ENCODE results near the gene TTYH3. TPM values are rescaled to one million over a fixed set of nuclear protein-coding genes. Genes with fewer than 3 reads are reported as not detected.

Gene TTYH3
- polyA plus RNA-seq, 1 experiment = 55.7 TPM

DNA sequence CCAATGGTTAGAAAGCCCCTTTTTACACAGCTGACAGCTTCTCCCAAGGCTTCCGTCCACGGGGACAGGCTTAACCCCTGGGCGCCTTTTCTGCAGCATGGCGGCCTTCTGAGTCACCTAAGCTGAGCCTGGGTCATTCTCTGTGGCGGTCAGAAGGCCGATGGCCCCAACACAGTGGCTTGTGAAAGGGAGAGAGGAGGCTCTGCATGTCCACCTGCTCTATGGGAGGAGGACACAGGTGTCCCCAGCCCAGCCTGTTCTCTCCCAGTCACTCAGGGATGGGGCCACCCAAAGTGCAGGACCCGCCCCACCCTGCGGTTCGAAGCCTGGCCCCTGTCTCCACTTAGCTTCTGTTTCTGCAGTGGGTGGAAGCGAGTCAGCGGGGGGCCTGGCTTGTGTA lies 20.4 kb upstream of the TTYH3 start:
- Histone ChIP-seq H3K4me3 (ENCODE audit: low read depth, low read length) (no peak overlapping the region), H3K27me3 (ENCODE audit: control insufficient read depth, insufficient read depth, low read length) (no peaks in the 10 kb centered on the region), H3K36me3 (ENCODE audit: control insufficient read depth, insufficient read depth, low read length) (peaks cover 2% of the 10 kb centered on the region; the same call in 1 of the 2 replicates)
- TF ChIP-seq, protein P1, sequence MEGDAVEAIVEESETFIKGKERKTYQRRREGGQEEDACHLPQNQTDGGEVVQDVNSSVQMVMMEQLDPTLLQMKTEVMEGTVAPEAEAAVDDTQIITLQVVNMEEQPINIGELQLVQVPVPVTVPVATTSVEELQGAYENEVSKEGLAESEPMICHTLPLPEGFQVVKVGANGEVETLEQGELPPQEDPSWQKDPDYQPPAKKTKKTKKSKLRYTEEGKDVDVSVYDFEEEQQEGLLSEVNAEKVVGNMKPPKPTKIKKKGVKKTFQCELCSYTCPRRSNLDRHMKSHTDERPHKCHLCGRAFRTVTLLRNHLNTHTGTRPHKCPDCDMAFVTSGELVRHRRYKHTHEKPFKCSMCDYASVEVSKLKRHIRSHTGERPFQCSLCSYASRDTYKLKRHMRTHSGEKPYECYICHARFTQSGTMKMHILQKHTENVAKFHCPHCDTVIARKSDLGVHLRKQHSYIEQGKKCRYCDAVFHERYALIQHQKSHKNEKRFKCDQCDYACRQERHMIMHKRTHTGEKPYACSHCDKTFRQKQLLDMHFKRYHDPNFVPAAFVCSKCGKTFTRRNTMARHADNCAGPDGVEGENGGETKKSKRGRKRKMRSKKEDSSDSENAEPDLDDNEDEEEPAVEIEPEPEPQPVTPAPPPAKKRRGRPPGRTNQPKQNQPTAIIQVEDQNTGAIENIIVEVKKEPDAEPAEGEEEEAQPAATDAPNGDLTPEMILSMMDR (IDR thresholded peaks at IDR 0.05; ENCODE audit: insufficient read depth, low read depth, low read length) = no peak
- ChIA-PET POLR2A (no interaction called here), CTCF (interaction anchor here (0.6 kb wide), 1 partner anchor 105 kb away, joined by 3 read pairs; no protein-coding TSS in a partner anchor)
- no peak for DNase-seq (ENCODE audit: low read depth)

DNA sequence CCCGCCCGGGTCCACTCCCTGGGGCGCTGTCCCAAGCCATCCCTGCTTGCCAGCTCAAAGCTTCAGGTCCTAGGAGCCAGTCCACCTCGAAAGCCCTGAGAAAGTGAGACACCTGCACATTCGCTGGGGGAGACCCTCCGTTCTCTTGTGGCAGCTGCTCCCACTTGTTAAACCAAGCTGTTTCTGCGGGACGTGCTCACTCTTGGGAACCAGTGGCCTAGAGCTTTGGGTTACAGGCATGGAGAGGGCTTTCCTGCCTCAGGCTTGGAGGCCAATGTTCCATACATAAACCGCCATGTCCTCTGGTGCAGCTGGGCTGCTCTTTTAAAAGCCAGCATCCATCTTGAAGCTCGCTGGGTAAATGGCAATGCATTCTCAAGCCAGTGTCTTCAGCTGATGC lies 19.9 kb upstream of the TTYH3 start:
- Histone ChIP-seq H3K27me3 (ENCODE audit: control insufficient read depth, insufficient read depth, low read length) (no peaks in the 10 kb centered on the region), H3K36me3 (ENCODE audit: control insufficient read depth, insufficient read depth, low read length) (peaks cover 2% of the 10 kb centered on the region; the same call in 1 of the 2 replicates), H3K4me3 (ENCODE audit: low read depth, low read length) (no peak overlapping the region)
- ChIA-PET CTCF (interaction anchor here (1.4 kb wide), 1 partner anchor 45 kb away, joined by 5 read pairs; no protein-coding TSS in a partner anchor), POLR2A (no interaction called here)
- DNase-seq (ENCODE audit: low read depth) = no peak
- TF ChIP-seq, protein P1 (IDR thresholded peaks at IDR 0.05; ENCODE audit: insufficient read depth, low read depth, low read length) = no peak

DNA sequence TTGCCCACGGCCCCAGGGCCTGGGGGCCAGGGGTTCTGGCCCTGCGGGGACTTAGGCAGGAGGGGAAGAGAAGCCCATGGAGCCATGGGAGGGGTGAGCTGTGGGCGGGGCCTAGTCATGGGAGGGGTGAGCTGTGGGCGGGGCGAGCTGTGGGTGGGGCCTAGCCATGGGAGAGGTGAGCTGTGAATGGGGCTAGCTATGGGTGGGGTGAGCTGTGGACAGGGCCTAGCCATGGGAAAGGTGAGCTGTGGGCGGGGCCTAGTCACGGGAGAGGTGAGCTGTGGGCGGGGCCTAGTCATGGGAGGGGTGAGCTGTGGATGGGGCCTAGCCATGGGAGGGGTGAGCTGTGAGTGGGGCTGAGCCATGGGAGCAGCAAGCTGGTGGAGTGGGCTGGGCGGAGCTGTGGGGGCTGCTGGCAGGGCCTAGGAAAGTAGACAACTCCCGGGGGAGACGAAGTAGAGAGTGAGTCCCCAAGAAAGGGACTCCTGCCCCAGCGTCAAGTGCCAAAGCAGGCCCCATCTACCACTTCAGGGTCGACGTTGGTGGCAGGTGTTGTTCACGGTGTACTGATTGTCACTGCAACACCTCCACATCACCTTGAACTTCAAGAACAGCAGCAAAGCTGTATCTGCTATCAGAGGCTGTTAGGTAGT lies 19.2 kb upstream of the TTYH3 start:
- TF ChIP-seq, protein P1 (IDR thresholded peaks at IDR 0.05; ENCODE audit: insufficient read depth, low read depth, low read length) = no peak
- POLR2A ChIA-PET = no interaction called here
- Histone ChIP-seq H3K27me3 (ENCODE audit: control insufficient read depth, insufficient read depth, low read length) (no peaks in the 10 kb centered on the region), H3K36me3 (ENCODE audit: control insufficient read depth, insufficient read depth, low read length) (peaks cover 2% of the 10 kb centered on the region; the same call in 1 of the 2 replicates), H3K4me3 (ENCODE audit: low read depth, low read length) (no peak overlapping the region)
- no peak for DNase-seq (ENCODE audit: low read depth)
- CTCF ChIA-PET = interaction anchor here (0.7 to 1.7 kb wide), 3 partner anchors 45 to 225 kb away, joined by 3 to 5 read pairs (median 5); no protein-coding TSS in a partner anchor

DNA sequence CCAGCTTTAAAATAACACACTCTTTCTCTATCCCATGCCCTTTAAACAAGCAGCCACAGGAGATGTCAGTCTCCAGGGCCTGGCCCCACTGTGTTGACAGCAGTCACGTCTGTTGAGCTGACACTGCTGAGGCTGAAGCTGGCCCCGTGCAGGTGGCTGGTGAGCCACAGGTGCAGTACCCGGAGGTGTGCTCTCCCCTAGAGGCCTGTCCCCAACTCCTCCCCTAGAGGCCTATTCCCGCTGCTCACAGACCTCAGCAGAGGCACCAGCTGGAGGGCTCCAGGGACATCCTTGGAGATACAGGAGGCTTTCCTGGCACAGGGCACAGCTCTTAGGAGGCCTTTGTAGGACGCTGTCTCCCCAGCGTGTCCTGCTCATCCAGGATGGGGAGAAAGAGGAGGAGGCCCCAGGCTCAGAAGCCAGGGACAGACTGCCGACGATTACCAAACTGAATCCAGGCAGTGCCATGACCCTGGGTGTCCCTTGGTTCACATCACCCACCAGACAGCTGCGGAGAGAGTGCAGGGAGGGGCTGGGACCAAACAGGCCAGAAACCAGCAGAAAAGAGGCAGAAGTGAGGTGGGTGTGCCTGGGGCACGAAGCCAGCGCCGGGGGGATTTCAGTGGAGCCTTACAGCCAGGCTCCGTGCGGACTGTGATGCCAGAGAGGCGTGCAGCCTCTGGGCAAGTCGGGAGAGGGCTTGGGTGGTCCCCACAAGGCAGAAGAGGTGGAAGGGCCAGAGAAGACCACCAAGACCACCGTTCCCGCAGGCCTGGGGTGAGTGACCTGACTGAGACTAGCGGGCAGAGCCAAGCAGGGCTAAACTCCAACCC lies 18.5 kb upstream of the TTYH3 start:
- no peak for DNase-seq (ENCODE audit: low read depth)
- Histone ChIP-seq H3K36me3 (ENCODE audit: control insufficient read depth, insufficient read depth, low read length) (peaks cover 2% of the 10 kb centered on the region; the same call in 1 of the 2 replicates), H3K27me3 (ENCODE audit: control insufficient read depth, insufficient read depth, low read length) (no peaks in the 10 kb centered on the region), H3K4me3 (ENCODE audit: low read depth, low read length) (no peak overlapping the region)
- ChIA-PET POLR2A (no interaction called here), CTCF (interaction anchor here (1.4 to 1.8 kb wide), 3 partner anchors 11 to 68 kb away, joined by 4 to 5 read pairs (median 5); no protein-coding TSS in a partner anchor)
- TF ChIP-seq, protein P1 (IDR thresholded peaks at IDR 0.05; ENCODE audit: insufficient read depth, low read depth, low read length) = no peak
